Measurements from ENCODE around the gene SLC9A7.

Gene SLC9A7

DNA sequence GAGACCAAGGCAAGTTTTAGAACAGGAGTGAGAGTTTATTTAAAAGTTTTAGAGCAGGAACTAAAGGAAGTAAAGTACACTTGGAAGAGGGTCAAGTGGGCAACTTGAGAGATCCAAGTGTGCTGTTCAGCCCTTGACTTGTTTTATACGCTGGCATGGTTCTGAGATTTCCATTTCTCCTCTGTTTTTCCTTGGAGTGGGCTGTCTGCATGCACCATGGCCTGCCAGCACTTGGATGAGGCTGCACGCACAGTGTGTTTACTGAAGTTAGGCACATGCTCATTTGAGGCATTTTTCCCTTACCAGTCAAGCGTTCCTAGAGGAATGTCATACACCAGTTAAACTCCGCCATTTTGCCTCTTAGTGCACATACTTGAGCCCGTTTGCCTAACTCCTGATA is 205.0 kb downstream of the SLC9A7 start:
- Histone ChIP-seq H3F3A (ENCODE audit: low read depth) (no peaks in the 10 kb centered on the region), H3K9me2 (replicated peaks; ENCODE audit: low read depth, low read length) (no peaks in the 10 kb centered on the region), H3K36me3 (ENCODE audit: insufficient read depth, low read length) (no peaks in the 10 kb centered on the region), H3K4me2 (ENCODE audit: low read depth, low read length, poor library complexity, severe bottlenecking) (no peak overlapping the region), H4K20me1 (ENCODE audit: insufficient read depth, low read length, poor library complexity, severe bottlenecking) (no peaks in the 10 kb centered on the region), H3K27me3 (ENCODE audit: insufficient read depth, low read length, poor library complexity, severe bottlenecking) (no peaks in the 10 kb centered on the region), H3K9me3 (ENCODE audit: insufficient read depth, low read depth, low read length) (no peaks in the 10 kb centered on the region), H3K9ac (ENCODE audit: low read depth, low read length, poor library complexity, severe bottlenecking) (no peak overlapping the region), H3K4me1 (ENCODE audit: insufficient read depth, low read length, poor library complexity, severe bottlenecking) (no peaks in the 10 kb centered on the region), H3K4me3 (ENCODE audit: low read length, poor library complexity, severe bottlenecking) (no peak overlapping the region), H2AFZ (ENCODE audit: low read length) (no peak overlapping the region), H3K79me2 (ENCODE audit: insufficient read depth, low read length) (peaks cover 3% of the 10 kb centered on the region; the same call in 1 of the 2 replicates)
- TF ChIP-seq, protein P1, sequence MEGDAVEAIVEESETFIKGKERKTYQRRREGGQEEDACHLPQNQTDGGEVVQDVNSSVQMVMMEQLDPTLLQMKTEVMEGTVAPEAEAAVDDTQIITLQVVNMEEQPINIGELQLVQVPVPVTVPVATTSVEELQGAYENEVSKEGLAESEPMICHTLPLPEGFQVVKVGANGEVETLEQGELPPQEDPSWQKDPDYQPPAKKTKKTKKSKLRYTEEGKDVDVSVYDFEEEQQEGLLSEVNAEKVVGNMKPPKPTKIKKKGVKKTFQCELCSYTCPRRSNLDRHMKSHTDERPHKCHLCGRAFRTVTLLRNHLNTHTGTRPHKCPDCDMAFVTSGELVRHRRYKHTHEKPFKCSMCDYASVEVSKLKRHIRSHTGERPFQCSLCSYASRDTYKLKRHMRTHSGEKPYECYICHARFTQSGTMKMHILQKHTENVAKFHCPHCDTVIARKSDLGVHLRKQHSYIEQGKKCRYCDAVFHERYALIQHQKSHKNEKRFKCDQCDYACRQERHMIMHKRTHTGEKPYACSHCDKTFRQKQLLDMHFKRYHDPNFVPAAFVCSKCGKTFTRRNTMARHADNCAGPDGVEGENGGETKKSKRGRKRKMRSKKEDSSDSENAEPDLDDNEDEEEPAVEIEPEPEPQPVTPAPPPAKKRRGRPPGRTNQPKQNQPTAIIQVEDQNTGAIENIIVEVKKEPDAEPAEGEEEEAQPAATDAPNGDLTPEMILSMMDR (conservative IDR thresholded peaks at IDR 0.05; ENCODE audit: low read length): no peak
- no peak for TF ChIP-seq EZH2phosphoT487 (IDR thresholded peaks at IDR 0.05; ENCODE audit: borderline replicate concordance)

DNA sequence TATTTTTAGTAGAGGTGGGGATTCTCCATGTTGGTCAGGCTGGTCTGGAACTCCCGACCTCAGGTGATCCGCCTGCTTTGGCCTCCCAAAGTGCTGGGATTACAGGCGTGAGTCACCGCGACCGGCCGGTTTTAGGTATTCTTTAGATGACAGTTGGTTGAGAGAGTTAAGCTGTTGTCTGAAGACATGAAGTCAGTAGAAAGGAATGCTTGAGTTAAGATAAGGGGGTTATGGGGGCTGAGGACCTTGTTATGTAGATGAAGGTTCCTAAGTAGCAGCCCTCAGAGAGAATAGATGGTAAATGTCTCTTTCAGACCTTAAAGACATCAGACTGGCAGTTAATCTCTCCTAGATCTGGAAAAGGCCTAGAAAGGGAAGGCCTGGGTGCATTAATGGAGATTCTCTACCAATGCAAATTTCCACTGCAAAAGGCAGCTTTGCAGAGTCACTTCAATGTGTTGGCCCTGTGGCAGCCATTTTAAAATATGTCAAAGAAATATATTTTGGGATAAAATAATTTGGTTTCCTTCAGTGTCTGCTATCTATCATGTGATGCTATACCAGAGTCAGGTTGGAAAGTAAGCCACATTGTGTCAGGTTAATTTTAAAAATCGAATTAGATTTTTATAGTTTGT is 207.3 kb downstream of the SLC9A7 start:
- Histone ChIP-seq H3K79me2 (ENCODE audit: insufficient read depth, low read length) (peaks cover 26% of the 10 kb centered on the region), H3K4me1 (ENCODE audit: insufficient read depth, low read length, poor library complexity, severe bottlenecking) (peaks cover 7% of the 10 kb centered on the region), H3K4me2 (ENCODE audit: low read depth, low read length, poor library complexity, severe bottlenecking) (no peak overlapping the region), H3K4me3 (ENCODE audit: low read length, poor library complexity, severe bottlenecking) (no peak overlapping the region), H3K9me3 (ENCODE audit: insufficient read depth, low read depth, low read length) (no peaks in the 10 kb centered on the region), H3K9me2 (replicated peaks; ENCODE audit: low read depth, low read length) (no peaks in the 10 kb centered on the region), H2AFZ (ENCODE audit: low read length) (no peak overlapping the region), H3K27me3 (ENCODE audit: insufficient read depth, low read length, poor library complexity, severe bottlenecking) (no peaks in the 10 kb centered on the region), H3K36me3 (ENCODE audit: insufficient read depth, low read length) (no peaks in the 10 kb centered on the region), H3K9ac (ENCODE audit: low read depth, low read length, poor library complexity, severe bottlenecking) (no peak overlapping the region), H4K20me1 (ENCODE audit: insufficient read depth, low read length, poor library complexity, severe bottlenecking) (peaks cover 7% of the 10 kb centered on the region), H3F3A (ENCODE audit: low read depth) (no peaks in the 10 kb centered on the region)
- TF ChIP-seq, protein P1 (conservative IDR thresholded peaks at IDR 0.05; ENCODE audit: low read length): no peak
- no peak for TF ChIP-seq EZH2phosphoT487 (IDR thresholded peaks at IDR 0.05; ENCODE audit: borderline replicate concordance)

DNA sequence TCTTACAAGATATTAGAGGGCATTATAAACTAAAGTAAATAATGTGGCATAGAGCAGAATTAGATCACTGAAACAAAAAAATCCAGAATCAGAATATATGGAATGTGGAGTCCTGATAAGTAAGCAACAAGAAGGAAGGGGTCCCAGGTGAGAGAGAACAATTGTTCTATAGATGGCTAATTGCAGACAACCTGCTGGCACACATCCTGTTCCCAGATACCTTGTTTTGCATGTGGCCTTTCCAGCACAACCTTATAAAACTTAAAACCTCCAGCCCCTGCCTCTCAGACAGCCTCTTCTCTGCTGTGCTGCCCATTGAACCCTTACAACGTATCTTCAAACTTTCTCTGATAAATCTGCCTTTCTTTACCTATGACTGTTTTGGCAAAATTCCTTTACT is 209.0 kb downstream of the SLC9A7 start:
- Histone ChIP-seq H3K79me2 (ENCODE audit: insufficient read depth, low read length) (peaks cover 40% of the 10 kb centered on the region), H4K20me1 (ENCODE audit: insufficient read depth, low read length, poor library complexity, severe bottlenecking) (peaks cover 14% of the 10 kb centered on the region), H3K9me2 (replicated peaks; ENCODE audit: low read depth, low read length) (no peaks in the 10 kb centered on the region), H3K4me2 (ENCODE audit: low read depth, low read length, poor library complexity, severe bottlenecking) (no peak overlapping the region), H3K9me3 (ENCODE audit: insufficient read depth, low read depth, low read length) (no peaks in the 10 kb centered on the region), H3K27me3 (ENCODE audit: insufficient read depth, low read length, poor library complexity, severe bottlenecking) (no peaks in the 10 kb centered on the region), H3K4me3 (ENCODE audit: low read length, poor library complexity, severe bottlenecking) (no peak overlapping the region), H2AFZ (ENCODE audit: low read length) (no peak overlapping the region), H3F3A (ENCODE audit: low read depth) (no peaks in the 10 kb centered on the region), H3K4me1 (ENCODE audit: insufficient read depth, low read length, poor library complexity, severe bottlenecking) (peaks cover 13% of the 10 kb centered on the region), H3K36me3 (ENCODE audit: insufficient read depth, low read length) (no peaks in the 10 kb centered on the region), H3K9ac (ENCODE audit: low read depth, low read length, poor library complexity, severe bottlenecking) (no peak overlapping the region)
- TF ChIP-seq, protein P1 (conservative IDR thresholded peaks at IDR 0.05; ENCODE audit: low read length): no peak
- TF ChIP-seq EZH2phosphoT487 (IDR thresholded peaks at IDR 0.05; ENCODE audit: borderline replicate concordance): no peak

Measured in Loucy (cell line).